Nephron (organoid): ENCODE results near the gene IL20RB.
A peak's percentile ranks its signal among the peaks of the same experiment; 100 is the strongest.

Experiments
- H3K27ac Mint-ChIP-seq, 3 experiments: 2 replicates each; pipeline ENCODE4 v1.8.0; 2020; ENCODE audit warnings: mixed read lengths in 3 of 3, mild to moderate bottlenecking in 2 of 3, moderate library complexity in 1 of 3
- H3K27me3 Mint-ChIP-seq: 2 replicates; pipeline ENCODE4 v1.8.0; 2021; ENCODE audit warnings: low read depth, mild to moderate bottlenecking, moderate library complexity, mixed read lengths
- H3K36me3 Mint-ChIP-seq: 2 replicates; pipeline ENCODE4 v1.8.0; 2020; ENCODE audit warnings: low read depth, mixed read lengths
- H3K4me1 Mint-ChIP-seq: 2 replicates; pipeline ENCODE4 v1.8.0; 2020; ENCODE audit warnings: mixed read lengths
- H3K4me3 Mint-ChIP-seq, 3 experiments: 2 replicates each; pipeline ENCODE4 v1.8.0; 2020; ENCODE audit warnings: mild to moderate bottlenecking in 3 of 3, mixed read lengths in 3 of 3, moderate library complexity in 2 of 3
- H3K9me3 Mint-ChIP-seq: 2 replicates; pipeline ENCODE4 v1.8.0; 2020; ENCODE audit warnings: mixed read lengths
- TF ChIP-seq, protein P1 (sequence below), 3 experiments: fragments of 200-600 bp; sonication (generic); IDR thresholded peaks; one replicate each; pipeline ENCODE4 v1.5.0; 2021; ENCODE audit warnings: antibody characterized with exemption in 3 of 3; ENCODE audit not compliant: unreplicated experiment in 3 of 3

The IL20RB gene

DNA sequence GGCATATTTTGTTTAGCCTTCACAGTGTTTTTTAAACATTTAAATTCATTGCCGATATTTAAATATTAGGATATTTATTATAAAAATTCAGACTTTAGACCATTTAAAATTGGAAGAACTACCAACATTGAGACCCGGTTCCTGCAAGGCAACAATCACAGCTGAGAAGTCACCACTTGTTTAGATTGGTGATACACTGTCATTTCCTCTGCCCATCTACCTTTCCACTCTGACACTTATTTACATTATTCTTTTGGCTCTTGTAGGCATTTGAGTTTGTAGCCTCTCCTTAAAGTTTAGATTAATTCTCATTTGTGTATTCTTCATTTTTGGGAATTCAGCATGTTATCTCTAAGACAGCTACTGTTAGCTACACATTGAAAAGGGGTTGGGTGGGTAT is 10.3 kb upstream of the IL20RB start:
- no peaks in the 10 kb centered on the region for H3K9me3 Mint-ChIP-seq
- H3K36me3 Mint-ChIP-seq = peaks cover 28% of the 10 kb centered on the region
- no peak overlapping the region for H3K4me3 Mint-ChIP-seq
- TF ChIP-seq, protein P1, sequence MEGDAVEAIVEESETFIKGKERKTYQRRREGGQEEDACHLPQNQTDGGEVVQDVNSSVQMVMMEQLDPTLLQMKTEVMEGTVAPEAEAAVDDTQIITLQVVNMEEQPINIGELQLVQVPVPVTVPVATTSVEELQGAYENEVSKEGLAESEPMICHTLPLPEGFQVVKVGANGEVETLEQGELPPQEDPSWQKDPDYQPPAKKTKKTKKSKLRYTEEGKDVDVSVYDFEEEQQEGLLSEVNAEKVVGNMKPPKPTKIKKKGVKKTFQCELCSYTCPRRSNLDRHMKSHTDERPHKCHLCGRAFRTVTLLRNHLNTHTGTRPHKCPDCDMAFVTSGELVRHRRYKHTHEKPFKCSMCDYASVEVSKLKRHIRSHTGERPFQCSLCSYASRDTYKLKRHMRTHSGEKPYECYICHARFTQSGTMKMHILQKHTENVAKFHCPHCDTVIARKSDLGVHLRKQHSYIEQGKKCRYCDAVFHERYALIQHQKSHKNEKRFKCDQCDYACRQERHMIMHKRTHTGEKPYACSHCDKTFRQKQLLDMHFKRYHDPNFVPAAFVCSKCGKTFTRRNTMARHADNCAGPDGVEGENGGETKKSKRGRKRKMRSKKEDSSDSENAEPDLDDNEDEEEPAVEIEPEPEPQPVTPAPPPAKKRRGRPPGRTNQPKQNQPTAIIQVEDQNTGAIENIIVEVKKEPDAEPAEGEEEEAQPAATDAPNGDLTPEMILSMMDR (IDR thresholded peaks at IDR 0.05; ENCODE audit: unreplicated experiment in 3 of 3) = no peak
- no peaks in the 10 kb centered on the region for H3K4me1 Mint-ChIP-seq
- H3K27ac Mint-ChIP-seq = no peak overlapping the region
- H3K27me3 Mint-ChIP-seq = no peaks in the 10 kb centered on the region

DNA sequence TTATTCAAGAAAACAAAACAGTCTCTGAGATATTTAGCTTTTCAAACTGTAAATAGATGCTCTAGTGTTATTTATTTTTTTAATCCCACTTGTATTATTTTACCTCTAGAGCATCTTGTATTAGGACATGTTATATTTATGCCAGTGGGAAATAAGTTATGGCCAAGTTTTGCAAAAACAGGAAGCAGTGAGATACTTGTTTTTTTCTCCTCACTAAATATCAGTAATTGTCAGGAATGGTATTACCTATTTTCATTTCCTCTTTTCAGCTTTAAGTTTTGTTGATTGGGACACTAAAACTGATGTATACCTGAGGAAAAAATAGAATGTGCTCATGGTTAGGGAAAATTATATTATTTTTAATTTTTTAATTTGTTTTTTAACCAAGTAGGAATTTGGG is 8.6 kb upstream of the IL20RB start:
- TF ChIP-seq, protein P1 (IDR thresholded peaks at IDR 0.05; ENCODE audit: unreplicated experiment in 3 of 3) = no peak
- H3K27ac Mint-ChIP-seq = no peak overlapping the region

DNA sequence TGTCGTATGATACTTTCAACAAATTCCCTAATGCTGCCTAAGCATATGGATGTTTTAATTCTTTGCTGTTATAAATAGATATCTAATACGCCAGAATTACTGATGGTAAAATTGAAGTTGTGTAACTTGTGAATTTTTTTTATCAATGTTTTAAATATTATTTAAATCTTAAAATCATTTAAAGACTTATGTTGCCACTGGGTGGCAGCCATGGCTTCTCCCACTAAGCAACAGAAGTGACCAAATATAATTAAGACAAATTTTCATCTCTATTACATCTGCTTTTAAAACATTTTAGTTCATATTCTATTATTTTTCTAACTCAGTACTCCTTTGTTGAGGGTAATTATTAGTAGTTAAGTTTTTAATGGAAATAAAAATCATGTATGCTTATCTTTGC is 8.1 kb upstream of the IL20RB start:
- H3K9me3 Mint-ChIP-seq = no peaks in the 10 kb centered on the region
- H3K27ac Mint-ChIP-seq = no peak overlapping the region
- TF ChIP-seq, protein P1 (IDR thresholded peaks at IDR 0.05; ENCODE audit: unreplicated experiment in 3 of 3) = peak in 2 of 3 experiments; percentile 16 to 17
- H3K4me3 Mint-ChIP-seq = no peak overlapping the region
- no peaks in the 10 kb centered on the region for H3K4me1 Mint-ChIP-seq
- peaks cover 18% of the 10 kb centered on the region for H3K36me3 Mint-ChIP-seq
- H3K27me3 Mint-ChIP-seq = no peaks in the 10 kb centered on the region

More for the DNA sequence above, 8.6 kb upstream of the IL20RB start:
- H3K9me3 Mint-ChIP-seq = no peaks in the 10 kb centered on the region
- H3K36me3 Mint-ChIP-seq = peaks cover 23% of the 10 kb centered on the region
- no peak overlapping the region for H3K4me3 Mint-ChIP-seq
- H3K4me1 Mint-ChIP-seq = no peaks in the 10 kb centered on the region
- no peaks in the 10 kb centered on the region for H3K27me3 Mint-ChIP-seq

DNA sequence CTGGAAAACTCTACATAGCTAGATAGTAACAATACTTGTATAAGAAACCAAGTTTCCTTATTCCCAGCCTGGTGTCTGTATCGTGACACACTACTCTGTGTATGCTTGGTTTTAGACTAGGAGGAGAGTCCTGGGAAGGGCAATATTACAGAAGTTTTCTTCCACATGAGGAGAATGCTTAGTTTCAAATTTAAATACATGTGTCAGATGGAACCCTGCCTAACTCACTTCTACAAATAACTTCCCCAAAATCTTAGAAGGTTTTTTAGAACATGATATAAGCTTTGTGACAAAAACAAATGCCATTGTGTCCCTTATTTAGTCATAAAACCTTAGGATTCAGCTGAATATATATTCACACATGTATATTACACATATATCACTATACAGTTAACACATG is 7.2 kb upstream of the IL20RB start:
- no peak overlapping the region for H3K27ac Mint-ChIP-seq
- no peaks in the 10 kb centered on the region for H3K9me3 Mint-ChIP-seq
- H3K4me1 Mint-ChIP-seq = no peaks in the 10 kb centered on the region
- TF ChIP-seq, protein P1 (IDR thresholded peaks at IDR 0.05; ENCODE audit: unreplicated experiment in 3 of 3) = no peak
- H3K36me3 Mint-ChIP-seq = peaks cover 14% of the 10 kb centered on the region
- no peak overlapping the region for H3K4me3 Mint-ChIP-seq
- H3K27me3 Mint-ChIP-seq = no peaks in the 10 kb centered on the region

DNA sequence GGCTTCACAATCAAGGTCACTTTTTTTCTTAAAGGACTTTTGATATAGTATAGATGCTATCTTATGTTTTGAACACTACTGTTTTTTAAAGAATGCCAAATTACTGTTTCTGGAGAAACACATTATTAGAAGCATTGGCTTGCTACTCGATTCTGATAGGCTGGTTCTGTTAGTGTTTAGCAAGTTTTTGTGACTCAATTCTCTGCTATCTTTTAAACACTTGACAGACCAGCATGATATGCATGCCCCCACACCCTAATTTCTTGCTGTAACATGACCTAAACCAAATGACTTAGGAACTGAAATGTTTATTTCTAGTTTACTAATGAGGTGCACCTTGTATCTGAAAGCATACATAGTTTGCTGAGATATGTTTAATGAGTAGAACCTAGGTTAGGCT is 5.5 kb upstream of the IL20RB start:
- Mint-ChIP-seq H3K4me3 (no peak overlapping the region), H3K4me1 (no peaks in the 10 kb centered on the region), H3K36me3 (peaks cover 5% of the 10 kb centered on the region), H3K9me3 (no peaks in the 10 kb centered on the region), H3K27me3 (no peaks in the 10 kb centered on the region), H3K27ac (no peak overlapping the region)
- TF ChIP-seq, protein P1 (IDR thresholded peaks at IDR 0.05; ENCODE audit: unreplicated experiment in 3 of 3) = no peak

DNA sequence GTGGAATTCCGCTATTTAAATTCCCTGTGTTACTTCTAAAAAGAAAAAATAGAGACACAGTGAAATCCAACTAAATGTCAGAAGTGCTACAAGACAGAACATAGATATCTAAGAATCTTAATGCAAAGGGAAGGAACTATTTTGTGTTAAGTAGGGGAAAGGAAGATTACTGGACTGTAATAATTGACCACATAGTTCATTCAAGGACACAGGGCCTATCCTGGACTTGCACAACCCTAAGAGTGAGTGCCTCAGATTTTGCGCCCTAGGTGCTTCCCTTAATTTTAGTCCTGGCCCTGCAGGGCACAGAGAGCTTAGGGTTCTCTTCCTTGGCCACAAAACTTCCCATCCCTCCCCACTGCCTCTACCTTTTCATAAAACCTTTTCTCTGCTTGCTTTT is 3.5 kb upstream of the IL20RB start:
- no peak overlapping the region for H3K27ac Mint-ChIP-seq
- no peaks in the 10 kb centered on the region for H3K9me3 Mint-ChIP-seq
- no peak overlapping the region for H3K4me3 Mint-ChIP-seq
- no peaks in the 10 kb centered on the region for H3K4me1 Mint-ChIP-seq
- H3K27me3 Mint-ChIP-seq = no peaks in the 10 kb centered on the region
- H3K36me3 Mint-ChIP-seq = no peaks in the 10 kb centered on the region
- TF ChIP-seq, protein P1 (IDR thresholded peaks at IDR 0.05; ENCODE audit: unreplicated experiment in 3 of 3) = no peak
